WTC11 (cell line): ENCODE measurements around the gene MFSD12.

Experiments used
- ATF2 ChIP-seq: sonication (generic); formaldehyde crosslinking; IDR thresholded peaks from 2 replicates; pipeline ENCODE4 v1.8.1; 2022; ENCODE audit warnings: low read depth, missing genetic modification reagents, borderline replicate concordance
- IRF2 ChIP-seq: sonication (generic); formaldehyde crosslinking; IDR thresholded peaks from 2 replicates; pipeline ENCODE4 v1.8.0; 2022; ENCODE audit warnings: low read depth, missing genetic modification reagents, borderline replicate concordance
- NFATC4 ChIP-seq: fragments of 250-450 bp; sonication (Bioruptor Pico); IDR thresholded peaks from 2 replicates; pipeline ENCODE4 v1.9.0; 2021; ENCODE audit warnings: mild to moderate bottlenecking
- SMAD4 ChIP-seq: sonication (generic); formaldehyde crosslinking; IDR thresholded peaks from 2 replicates; pipeline ENCODE4 v1.8.0; 2022; ENCODE audit warnings: mild to moderate bottlenecking, missing genetic modification reagents

GRCh38 chr19:3500429-3501101, 56.8 kb downstream of the MFSD12 start, which contains the start of gene DOHH:
- no peak for TF ChIP-seq ATF2
- 0 out of 2 replicates have a peak, but pooled peaks have one; percentile 49 for TF ChIP-seq IRF2 (CRISPR knock-in tag)
- no peak for TF ChIP-seq NFATC4
- no peak for TF ChIP-seq SMAD4
